IPS DF 4.7 (cell line): Measurements from ENCODE around the gene KIF18B.

Experiments used
- DNase-seq: peaks from one replicate; pipeline ENCODE4 v3.0.0-alpha.2; 2013; ENCODE audit warnings: low spot score; ENCODE audit errors: extremely low read depth

The KIF18B gene

DNA sequence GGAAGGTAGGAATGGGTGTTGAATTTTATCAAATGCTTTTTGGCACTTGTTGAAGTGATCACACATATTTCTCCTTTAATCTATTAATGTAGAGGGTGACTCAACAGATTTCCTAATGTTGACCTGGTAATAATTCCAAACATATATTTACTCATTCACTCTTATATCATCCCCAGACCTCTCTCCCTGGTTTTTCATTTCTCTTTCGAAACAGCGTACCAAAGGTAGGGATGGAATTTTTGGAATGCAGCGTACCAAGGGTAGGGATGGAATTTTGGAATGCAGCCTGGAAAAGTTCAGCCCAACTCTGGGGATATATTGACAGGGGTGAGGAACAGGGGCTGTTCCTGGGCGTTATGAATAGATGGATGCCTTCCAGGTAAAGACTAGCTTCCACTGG is 7.3 kb downstream of the KIF18B start:
- DNase-seq, result no peak

DNA sequence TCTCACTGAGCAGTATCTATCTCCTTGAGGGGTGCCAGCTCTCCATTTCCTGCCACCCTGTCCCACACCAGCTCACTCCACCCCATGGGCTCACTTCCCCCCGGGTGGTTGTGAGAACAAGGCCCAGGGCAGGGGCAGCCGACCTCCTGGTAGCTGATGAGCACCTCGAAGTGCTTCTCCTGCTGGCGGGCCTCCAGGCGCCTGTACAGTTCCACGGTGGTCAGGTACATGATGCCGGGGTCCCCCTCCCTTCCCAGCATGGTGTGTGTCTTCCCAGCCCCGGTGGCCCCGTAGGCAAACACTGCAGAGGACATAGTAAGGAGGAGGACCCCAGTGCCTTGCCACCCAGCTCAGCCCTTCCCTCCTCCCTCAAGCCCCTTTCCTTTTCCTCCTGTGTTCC is 12.5 kb downstream of the KIF18B start:
- no peak for DNase-seq

DNA sequence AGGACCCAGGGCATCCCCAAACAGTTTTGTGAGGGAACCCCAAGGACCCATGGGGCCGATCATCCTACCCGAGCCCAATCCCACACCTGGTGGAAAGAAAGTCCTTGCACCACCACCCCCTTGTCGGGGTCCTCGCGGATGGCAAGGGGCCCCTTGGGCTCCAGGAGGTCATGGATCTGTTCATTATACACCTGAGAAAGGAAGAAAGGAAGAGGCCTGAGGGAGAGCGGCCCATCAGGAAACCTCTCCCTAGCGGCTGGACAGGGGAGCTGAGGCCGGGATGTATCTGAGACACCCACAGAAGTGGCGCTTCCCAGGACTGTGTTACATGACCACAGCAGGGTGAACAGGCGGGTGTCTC is 12.8 kb downstream of the KIF18B start:
- DNase-seq, result no peak

- DNase-seq, result no peak
Measured at GRCh38 chr17:44933824-44934744, 13.5 kb downstream of the KIF18B start.

DNA sequence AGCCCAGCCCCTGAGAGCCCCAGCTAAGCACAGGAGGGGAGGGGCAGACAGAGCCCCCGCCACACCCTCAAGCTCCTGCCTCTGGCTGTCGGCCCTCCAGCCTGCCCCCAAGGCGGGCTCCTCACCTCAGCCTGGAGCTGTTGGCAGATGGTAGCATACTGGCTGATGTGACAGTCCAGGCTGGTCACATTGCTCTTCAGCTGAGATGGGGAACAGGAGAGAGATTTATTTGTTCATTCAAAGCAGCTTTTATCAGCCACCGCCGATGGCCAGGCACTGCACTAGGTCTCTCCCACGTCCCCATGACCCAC is 14.8 kb downstream of the KIF18B start:
- no peak for DNase-seq

DNA sequence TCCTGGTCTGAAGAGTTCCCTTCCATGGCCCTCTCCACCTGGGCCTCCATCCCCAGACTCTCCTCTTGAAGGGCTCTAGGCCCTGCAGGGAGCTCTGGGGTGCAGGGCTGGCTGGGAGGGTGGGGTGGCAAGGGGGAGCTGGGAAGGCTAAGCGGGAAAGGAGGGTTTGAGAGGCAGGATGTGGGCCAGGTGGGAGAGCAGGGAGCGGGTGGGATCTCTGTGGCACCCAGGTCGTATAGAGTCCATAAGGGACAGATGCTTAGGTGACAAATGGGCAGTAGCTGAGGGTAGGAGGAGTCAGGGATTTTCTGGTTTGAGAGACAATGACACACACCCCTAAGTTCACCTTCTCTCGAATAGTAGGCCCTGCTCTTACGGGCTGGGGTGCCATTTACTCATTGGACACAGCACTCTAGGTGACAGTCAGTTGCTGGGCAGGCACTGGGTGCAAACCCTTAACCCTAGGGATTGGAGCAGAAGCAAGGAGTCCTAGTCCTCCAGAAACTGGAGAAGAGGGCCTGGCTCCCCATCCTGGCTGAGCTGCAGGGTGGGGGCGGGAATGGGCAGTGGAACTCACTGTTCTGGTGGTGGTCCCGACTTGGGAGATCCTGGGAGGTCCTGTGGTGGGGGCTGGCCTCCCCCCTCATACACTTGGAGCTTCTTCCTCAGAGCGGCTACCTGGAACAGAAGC is 15.3 kb downstream of the KIF18B start:
- no peak for DNase-seq

- no peak for DNase-seq
Measured at GRCh38 chr17:44931376-44931775, 16.2 kb downstream of the KIF18B start.

DNA sequence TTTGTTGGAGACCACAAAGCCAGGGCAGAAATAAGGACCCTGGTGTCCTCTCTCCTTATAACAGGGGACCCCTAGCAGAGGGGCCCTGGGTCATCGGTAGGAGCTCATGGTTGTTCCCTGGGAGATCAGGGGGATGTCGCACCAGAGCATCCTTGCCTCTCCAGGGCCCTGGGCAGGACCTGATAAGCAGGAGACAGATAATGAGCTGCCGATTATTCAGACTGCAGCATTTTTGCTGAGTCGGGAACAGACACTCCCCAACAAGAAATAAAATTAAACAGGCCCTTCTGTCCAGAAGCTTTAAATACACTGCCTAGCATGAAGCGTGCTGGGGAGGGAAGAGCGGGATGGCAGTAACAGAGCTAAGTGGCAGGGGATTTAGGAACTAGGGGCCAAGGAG is 16.9 kb downstream of the KIF18B start:
- no peak for DNase-seq

DNA sequence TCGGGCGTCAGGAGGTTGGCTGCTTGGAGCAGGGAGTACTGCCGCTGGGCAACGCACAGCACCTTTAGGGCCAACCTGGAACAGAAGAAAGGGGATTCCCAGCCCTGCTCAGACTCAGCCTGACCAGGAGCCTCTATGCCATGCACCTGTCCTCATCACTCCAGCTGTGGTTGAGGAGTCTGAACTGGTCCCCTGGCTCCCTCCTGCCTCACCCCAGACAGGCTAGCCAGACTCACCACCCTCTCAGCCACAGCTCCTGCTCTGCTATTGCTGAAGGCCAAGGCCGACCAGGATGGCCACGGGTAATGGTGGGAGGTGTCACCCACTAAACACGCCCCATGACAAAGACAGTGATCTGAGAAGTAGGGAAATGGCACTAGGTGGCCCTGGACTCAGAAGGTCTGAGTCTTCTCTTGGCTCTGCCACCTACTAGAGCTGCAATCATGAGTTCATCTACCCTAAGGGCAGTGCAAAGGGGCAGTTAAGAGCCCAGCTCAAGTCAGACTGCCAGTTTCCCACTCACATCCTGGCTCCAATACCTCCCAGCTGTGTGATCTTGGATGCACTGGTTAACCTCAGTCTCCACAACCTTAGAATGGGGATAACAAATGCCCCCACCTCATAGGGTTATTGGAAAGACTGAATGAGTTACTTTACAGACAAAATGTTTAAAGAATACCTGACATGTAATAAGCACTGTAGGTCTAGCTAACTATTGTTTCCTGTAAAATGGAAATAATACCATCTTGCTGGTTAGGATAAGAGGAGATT is 18.4 kb downstream of the KIF18B start:
- no peak for DNase-seq

GRCh38 chr17:44928136-44928535 is 19.4 kb downstream of the KIF18B start:
- DNase-seq, result no peak

GRCh38 chr17:44927696-44928095 is 19.9 kb downstream of the KIF18B start:
- DNase-seq, result no peak

- DNase-seq, result no peak
Measured at GRCh38 chr17:44926821-44927525, 20.6 kb downstream of the KIF18B start.

DNA sequence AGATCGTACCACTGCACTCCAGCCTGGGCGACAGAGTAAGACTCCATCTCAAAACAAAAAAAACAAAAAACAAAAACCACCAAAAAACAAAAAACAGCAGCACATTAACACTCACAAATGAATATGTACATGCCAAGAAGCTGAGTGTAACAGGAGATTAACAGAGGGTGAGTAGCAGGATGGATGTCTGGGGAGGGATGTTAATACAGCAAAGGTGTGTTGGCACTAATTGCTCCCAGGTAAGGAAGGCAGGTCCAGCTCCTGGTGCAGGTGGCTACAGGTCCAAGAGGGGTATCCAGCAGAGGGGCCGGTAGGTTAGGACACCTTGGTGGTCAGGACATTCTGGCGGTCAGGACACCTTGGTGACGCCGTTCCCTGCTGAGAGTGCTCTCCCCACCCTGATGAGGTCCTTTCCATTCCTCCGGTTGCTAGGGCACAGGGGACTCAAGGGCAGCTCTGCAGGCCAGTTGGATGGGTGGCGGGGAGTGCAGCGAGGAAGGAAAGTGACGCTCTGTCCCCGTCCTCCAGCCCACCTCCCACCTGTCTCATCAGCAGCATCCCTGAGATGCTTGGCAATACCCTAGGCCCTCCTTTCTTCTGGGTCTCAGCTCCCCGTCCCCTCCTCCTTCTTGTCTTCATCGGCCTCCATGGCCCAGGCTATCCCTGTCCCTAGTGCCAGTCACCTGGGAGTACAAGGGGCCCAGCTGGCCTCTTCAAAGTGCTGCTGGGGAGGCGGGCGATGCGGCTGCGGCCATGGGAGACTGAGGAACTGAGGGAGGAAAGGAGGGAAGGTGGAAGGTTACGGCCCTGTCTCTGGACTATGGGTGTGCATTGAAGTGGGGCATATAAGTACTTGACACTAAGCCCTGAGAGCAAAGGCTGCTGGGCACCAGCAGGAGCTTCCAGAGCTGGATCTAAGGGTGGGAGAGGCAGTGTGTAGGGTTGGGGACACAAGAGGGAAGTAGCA is 21.6 kb downstream of the KIF18B start:
- no peak for DNase-seq

DNA sequence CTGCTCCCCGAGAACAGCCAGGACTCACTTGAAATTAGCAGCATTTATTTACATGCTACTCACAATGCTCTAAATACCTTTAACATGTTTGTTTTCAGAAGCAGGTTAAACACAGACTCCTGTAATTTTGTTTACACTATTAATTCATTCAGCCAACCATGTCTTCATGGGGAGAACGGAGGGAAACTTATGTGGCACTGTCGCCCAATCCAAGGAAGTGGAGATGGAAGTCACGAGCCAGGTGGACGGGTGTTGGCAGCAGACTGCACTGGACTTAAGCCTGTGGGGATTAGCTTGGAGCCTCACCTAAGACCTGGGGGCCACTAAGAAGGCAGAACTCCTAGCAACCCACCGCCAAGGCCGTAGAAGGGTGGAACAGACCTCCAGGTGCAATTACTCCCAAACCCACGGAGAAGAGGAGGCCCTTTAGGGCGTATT is 23.4 kb downstream of the KIF18B start:
- DNase-seq, result no peak

- DNase-seq, result no peak
Measured at GRCh38 chr17:44922746-44923470, 24.7 kb downstream of the KIF18B start.

GRCh38 chr17:44922136-44922535 is 25.4 kb downstream of the KIF18B start:
- DNase-seq, result no peak

GRCh38 chr17:44921122-44921882 is 26.3 kb downstream of the KIF18B start:
- no peak for DNase-seq

DNA sequence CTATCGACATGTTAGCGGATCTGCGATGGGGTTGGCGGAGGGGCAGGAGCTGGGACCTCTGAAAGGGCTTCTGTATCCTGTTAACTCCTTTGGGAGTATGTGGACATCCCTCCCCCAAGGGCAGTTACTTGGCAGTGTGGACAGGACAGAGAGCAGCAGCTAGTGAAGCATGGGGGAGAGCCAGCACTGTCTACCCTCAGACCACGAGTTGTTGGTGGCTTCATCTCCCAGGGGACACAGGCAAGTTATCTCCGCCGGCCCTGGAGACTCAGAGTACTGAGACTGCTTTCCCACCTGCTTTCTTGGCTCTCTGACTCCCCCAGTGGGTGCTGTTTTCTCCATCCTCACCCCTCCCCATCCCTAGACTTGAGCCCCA is 27.0 kb downstream of the KIF18B start:
- DNase-seq, result no peak
